ENCODE measurements around the gene GAS7.
A peak's percentile ranks its signal among the peaks of the same experiment; 100 is the strongest.

DNA sequence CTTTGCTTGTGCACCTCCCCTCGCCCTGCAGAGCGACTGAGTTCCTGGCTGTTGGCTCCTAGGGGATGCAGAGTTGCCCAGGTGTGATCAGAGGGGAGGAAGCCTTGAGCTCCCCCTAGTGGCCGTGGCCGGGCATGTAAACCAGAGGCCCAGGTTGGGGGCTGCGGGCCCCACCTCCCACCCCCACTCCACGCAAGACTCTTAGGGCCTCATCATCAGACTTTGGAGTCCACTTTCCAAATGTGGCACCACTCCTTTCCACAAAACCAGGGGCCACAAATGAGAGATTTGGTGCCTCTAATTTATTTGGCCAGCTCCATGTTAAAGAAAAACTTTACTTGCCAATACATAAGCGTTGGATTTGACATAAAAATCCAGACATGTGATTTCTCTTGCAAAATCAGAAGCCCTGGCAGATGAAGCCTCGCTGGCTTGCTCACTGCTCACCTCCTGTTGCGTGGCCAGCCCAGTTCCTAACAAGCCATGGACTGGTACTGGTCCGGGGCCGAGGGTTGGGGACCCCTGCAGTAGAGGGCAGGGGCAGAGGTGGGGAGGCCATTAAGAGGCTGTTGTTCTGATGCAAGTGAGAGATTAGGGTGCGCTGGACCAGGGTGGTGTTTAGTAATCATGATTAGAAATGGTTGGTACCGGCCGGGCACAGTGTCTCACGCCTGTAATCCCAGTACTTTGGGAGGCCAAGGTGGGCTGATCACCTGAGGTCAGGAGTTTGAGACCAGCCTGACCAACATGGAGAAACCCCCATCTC lies 28.7 kb upstream of the GAS7 start:
- TF ChIP-seq, protein P1, sequence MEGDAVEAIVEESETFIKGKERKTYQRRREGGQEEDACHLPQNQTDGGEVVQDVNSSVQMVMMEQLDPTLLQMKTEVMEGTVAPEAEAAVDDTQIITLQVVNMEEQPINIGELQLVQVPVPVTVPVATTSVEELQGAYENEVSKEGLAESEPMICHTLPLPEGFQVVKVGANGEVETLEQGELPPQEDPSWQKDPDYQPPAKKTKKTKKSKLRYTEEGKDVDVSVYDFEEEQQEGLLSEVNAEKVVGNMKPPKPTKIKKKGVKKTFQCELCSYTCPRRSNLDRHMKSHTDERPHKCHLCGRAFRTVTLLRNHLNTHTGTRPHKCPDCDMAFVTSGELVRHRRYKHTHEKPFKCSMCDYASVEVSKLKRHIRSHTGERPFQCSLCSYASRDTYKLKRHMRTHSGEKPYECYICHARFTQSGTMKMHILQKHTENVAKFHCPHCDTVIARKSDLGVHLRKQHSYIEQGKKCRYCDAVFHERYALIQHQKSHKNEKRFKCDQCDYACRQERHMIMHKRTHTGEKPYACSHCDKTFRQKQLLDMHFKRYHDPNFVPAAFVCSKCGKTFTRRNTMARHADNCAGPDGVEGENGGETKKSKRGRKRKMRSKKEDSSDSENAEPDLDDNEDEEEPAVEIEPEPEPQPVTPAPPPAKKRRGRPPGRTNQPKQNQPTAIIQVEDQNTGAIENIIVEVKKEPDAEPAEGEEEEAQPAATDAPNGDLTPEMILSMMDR (IDR thresholded peaks at IDR 0.05): peak; percentile 50 to 84 (median 59)
- TF ChIP-seq POLR2A (IDR thresholded peaks at IDR 0.05): no peak
